Mucosa of descending colon (tissue), 3 donors: ENCODE measurements around the gene POLA1. TPM values are rescaled to one million over a fixed set of nuclear protein-coding genes. Genes with fewer than 3 reads are reported as not detected.

Experiments used
- ATAC-seq: fragments of 200-7000 bp; cut with Tn5 transposase; one replicate; pipeline ENCODE4 v1.9.1; 2020; ENCODE audit warnings: mild to moderate bottlenecking, moderate library complexity
- DNase-seq, 3 donors: peaks; one replicate each; pipeline ENCODE4 v3.0.0-alpha.2; 2020
- H3K36me3 ChIP-seq: fragments of 200-600 bp; one replicate; pipeline ENCODE4 v1.8.0; 2021; ENCODE audit warnings: low read depth, mild to moderate bottlenecking
- H3K4me1 ChIP-seq: fragments of 200-600 bp; one replicate; pipeline ENCODE4 v1.8.0; 2021; ENCODE audit warnings: low read depth, mild to moderate bottlenecking
- H3K4me3 ChIP-seq: fragments of 200-600 bp; one replicate; pipeline ENCODE4 v1.8.0; 2021; ENCODE audit warnings: mild to moderate bottlenecking
- H3K9me3 ChIP-seq: fragments of 200-600 bp; one replicate; pipeline ENCODE4 v1.8.0; 2021; ENCODE audit warnings: mild to moderate bottlenecking
- CTCF ChIP-seq: fragments of 200-600 bp; IDR thresholded peaks from one replicate; pipeline ENCODE4 v1.8.0; 2022; ENCODE audit warnings: antibody characterized with exemption, mild to moderate bottlenecking
- intact Hi-C, 2 donors: fragments of 100-400 bp; cut with DNase I in 1 of 2; cut with micrococcal nuclease in 1 of 2; formaldehyde crosslinking; loops; one replicate each; pipeline versions ENCODE4 v1.11.0 to v1.11.1; 2022; cut with DNase I, micrococcal nuclease
- total RNA-seq, 3 donors: library from RNA; stranded (reverse); fragmentation: NEBNext Ultra II Directional in 2 of 3; extraction: Animal tissue kit (Norgen Biotek cat#: 25700) in 2 of 3; gene quantifications; one replicate each; pipeline versions ENCODE4 v1.2.1 to v1.2.4, GENCODE V29; 2021 to 2023
- donor health status: DM: no; HTN: no; CAD: no; lungs with moderate emphysema.
- donor health status: DM: no; HTN: no; CAD: no.
- donor health status: DM: no; HTN: yes; CAD: no.

POLA1 gene
- total RNA-seq, 3 donors from 2014 or later = 11.5 to 14.4 (median 12.5) TPM

- no peak for TF ChIP-seq CTCF
- Histone ChIP-seq H3K36me3 (no peaks in the 10 kb centered on the region), H3K4me1 (no peaks in the 10 kb centered on the region), H3K9me3 (no peaks in the 10 kb centered on the region), H3K4me3 (no peak overlapping the region)
- no peak for ATAC-seq
- intact Hi-C loops = no loop called here
- DNase-seq = no peak
Observed at GRCh38 chrX:24661292-24661691, 32.4 kb upstream of the POLA1 start.

- Histone ChIP-seq H3K4me1 (no peaks in the 10 kb centered on the region), H3K4me3 (no peak overlapping the region), H3K9me3 (no peaks in the 10 kb centered on the region), H3K36me3 (no peaks in the 10 kb centered on the region)
- no peak for DNase-seq
- no peak for ATAC-seq
- intact Hi-C loops = no loop called here
- TF ChIP-seq CTCF = no peak
Observed at GRCh38 chrX:24662352-24662751, 31.4 kb upstream of the POLA1 start.

- no peaks in the 10 kb centered on the region for H3K4me1 ChIP-seq
- ATAC-seq = no peak
- no peak for TF ChIP-seq CTCF
- H3K9me3 ChIP-seq = no peaks in the 10 kb centered on the region
- no peak for DNase-seq
- no peaks in the 10 kb centered on the region for H3K36me3 ChIP-seq
- H3K4me3 ChIP-seq = no peak overlapping the region
- intact Hi-C loops = no loop called here
Observed at GRCh38 chrX:24668111-24668510, 25.6 kb upstream of the POLA1 start.

- Histone ChIP-seq H3K36me3 (no peaks in the 10 kb centered on the region), H3K4me3 (no peak overlapping the region), H3K9me3 (no peaks in the 10 kb centered on the region), H3K4me1 (no peaks in the 10 kb centered on the region)
- ATAC-seq = peak; percentile 44
- no peak for TF ChIP-seq CTCF
- no peak for DNase-seq
- intact Hi-C loops = no loop called here
Observed at GRCh38 chrX:24672701-24673190, 21.0 kb upstream of the POLA1 start.

DNA sequence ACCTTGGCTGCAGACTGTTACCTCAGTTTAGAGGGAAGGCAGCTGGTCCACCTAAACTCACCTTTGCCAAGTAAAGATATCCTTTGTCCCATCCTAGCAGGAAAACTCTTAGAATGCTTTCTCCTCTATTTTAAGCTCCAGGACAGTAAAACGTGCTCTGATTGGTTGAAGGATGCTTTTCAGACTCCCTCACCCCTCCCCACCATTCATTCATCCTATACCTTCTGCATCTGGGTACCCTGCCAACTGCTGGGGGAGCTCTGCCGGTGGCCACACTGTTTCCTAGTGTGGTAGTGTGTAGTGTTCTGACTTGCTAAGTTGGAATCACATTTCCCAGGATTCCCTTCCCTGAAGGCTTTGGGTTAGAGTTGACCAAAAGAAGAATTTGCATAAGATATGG, 20.3 kb upstream of the POLA1 start:
- TF ChIP-seq CTCF = no peak
- no peak for ATAC-seq
- no peaks in the 10 kb centered on the region for H3K36me3 ChIP-seq

DNA sequence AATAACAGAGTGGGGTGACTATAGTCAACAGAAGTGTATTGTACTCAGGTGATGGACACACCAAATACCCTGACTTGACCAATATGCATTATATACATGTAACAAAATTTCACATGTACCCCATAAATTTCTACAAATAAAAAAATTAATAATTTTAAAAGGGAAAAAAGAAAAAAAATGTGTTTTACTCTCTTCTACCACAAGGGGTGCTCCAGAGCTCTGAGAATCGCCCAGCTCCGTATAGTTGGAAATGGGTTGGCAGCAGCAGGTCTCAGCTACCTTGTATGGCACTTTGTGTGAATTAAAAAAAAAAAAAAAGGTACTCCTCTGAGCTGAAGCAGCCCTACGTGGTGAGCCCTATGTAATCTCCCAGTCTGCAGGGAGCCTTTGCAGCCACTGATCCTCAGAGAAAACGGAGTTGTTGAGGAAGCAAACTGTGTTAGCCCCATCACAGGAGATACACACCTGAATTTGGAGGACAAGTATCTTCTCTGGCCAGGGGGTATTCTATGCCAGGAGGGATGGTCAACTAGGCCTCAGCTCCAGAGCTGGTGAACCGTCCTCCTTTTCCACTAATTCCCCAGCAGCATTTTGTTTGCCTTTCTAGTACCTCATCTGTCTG, 17.2 kb upstream of the POLA1 start:
- Histone ChIP-seq H3K4me3 (no peak overlapping the region), H3K9me3 (no peaks in the 10 kb centered on the region), H3K4me1 (no peaks in the 10 kb centered on the region), H3K36me3 (no peaks in the 10 kb centered on the region)
- intact Hi-C loops = no loop called here
- ATAC-seq (peak; percentile 44), DNase-seq (no peak)
- peak; percentile 15 for TF ChIP-seq CTCF

More for the DNA sequence above, 20.3 kb upstream of the POLA1 start:
- intact Hi-C loops = no loop called here
- H3K9me3 ChIP-seq = no peaks in the 10 kb centered on the region
- no peaks in the 10 kb centered on the region for H3K4me1 ChIP-seq
- no peak for DNase-seq
- no peak overlapping the region for H3K4me3 ChIP-seq
